OCI-LY3 (cell line): ENCODE measurements around the gene AFF1.
"Not testable (repeated sequence)": the region's sequence is repeated elsewhere in the genome, so short reads cannot be mapped to it uniquely, and the experiment has no call there.

Experiments
- H2AFZ ChIP-seq: fragments of 200-600, 300-600 bp; shearing (Covaris generic); 2 replicates; pipeline ENCODE4 v1.6.0; 2014; ENCODE audit warnings: antibody characterized with exemption, low read depth, low read length
- H3K27ac ChIP-seq: fragments of 200-600, 300-600 bp; sonication (generic); 2 replicates; pipeline ENCODE4 v1.5.1; 2014; ENCODE audit warnings: mild to moderate bottlenecking, low read length, moderate library complexity, mixed read lengths
- H3K27me3 ChIP-seq: fragments of 200-600, 300-600 bp; sonication (generic); 2 replicates; pipeline ENCODE4 v1.6.1; 2014; ENCODE audit warnings: low read depth, low read length, mixed read lengths
- H3K36me3 ChIP-seq: fragments of 200-600, 300-600 bp; sonication (generic); replicated peaks from 2 replicates; pipeline ENCODE3; 2014; ENCODE audit warnings: low read depth, low read length, mixed read lengths
- H3K4me1 ChIP-seq: fragments of 300-600, 200-600 bp; sonication (generic); 2 replicates; pipeline ENCODE4 v1.6.1; 2014; ENCODE audit warnings: low read length, mixed read lengths
- H3K4me2 ChIP-seq: fragments of 200-600, 300-600 bp; sonication (generic); 2 replicates; pipeline ENCODE4 v1.6.1; 2014; ENCODE audit warnings: low read length, mixed read lengths
- H3K4me3 ChIP-seq: fragments of 300-600, 200-600 bp; sonication (generic); 2 replicates; pipeline ENCODE4 v1.5.1; 2014; ENCODE audit warnings: antibody characterized with exemption, mild to moderate bottlenecking, low read length, moderate library complexity
- H3K79me2 ChIP-seq: fragments of 300-600, 200-600 bp; shearing (Covaris generic); 2 replicates; pipeline ENCODE4 v1.6.1; 2014; ENCODE audit warnings: mild to moderate bottlenecking, low read length, mixed read lengths
- H3K9ac ChIP-seq: fragments of 300-600, 200-600 bp; shearing (Covaris generic); 2 replicates; pipeline ENCODE4 v1.6.0; 2014; ENCODE audit warnings: mild to moderate bottlenecking, low read length, moderate library complexity
- H3K9me3 ChIP-seq: fragments of 200-600, 300-600 bp; shearing (Covaris generic); 2 replicates; pipeline ENCODE4 v1.6.1; 2014; ENCODE audit warnings: low read length, mixed read lengths; ENCODE audit not compliant: insufficient read depth
- H4K20me1 ChIP-seq: fragments of 200-600, 300-600 bp; sonication (generic); 2 replicates; pipeline ENCODE4 v1.6.1; 2016; ENCODE audit warnings: low read length, mixed read lengths; ENCODE audit not compliant: insufficient read depth
- EZH2phosphoT487 ChIP-seq: fragments of 200-600 bp; shearing (Covaris generic); IDR thresholded peaks from 2 replicates; pipeline ENCODE4 v1.6.1; 2018; ENCODE audit warnings: antibody characterized with exemption, mixed run types, low read depth
- TF ChIP-seq, protein P1 (sequence below): fragments of 200-600, 300-600 bp; sonication (generic); IDR thresholded peaks from 2 replicates; pipeline ENCODE4 v1.5.1; 2014; ENCODE audit warnings: antibody characterized with exemption, low read length, low read depth

AFF1 gene

DNA sequence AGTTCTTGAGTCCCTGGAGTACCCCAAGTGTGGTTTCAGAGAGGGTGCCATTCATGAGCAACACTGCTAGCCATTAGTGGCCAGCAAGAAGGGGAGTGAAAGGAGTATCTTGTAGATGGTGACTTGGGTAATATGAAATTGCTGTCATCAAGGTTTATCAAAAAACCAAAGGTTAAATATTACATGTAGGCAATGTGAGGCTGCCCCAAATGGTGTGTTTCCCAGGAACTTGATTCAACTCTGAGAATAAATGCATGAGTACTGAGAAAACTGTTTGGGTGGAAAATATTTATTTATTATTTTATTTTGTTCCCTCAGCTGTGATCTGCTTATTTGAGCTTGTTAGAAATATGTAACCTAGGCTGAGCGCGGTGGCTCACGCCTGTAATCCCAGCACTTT lies 55.7 kb downstream of the AFF1 start:
- Histone ChIP-seq H3K27ac (no peak overlapping the region), H3K9me3 (no peaks in the 10 kb centered on the region), H3K4me2 (no peak overlapping the region), H3K27me3 (no peaks in the 10 kb centered on the region), H3K79me2 (peaks cover 4% of the 10 kb centered on the region), H2AFZ (no peak overlapping the region), H3K36me3 (peaks cover 3% of the 10 kb centered on the region), H3K4me3 (no peak overlapping the region), H3K9ac (no peak overlapping the region), H4K20me1 (no peaks in the 10 kb centered on the region), H3K4me1 (no peaks in the 10 kb centered on the region)
- TF ChIP-seq, protein P1, sequence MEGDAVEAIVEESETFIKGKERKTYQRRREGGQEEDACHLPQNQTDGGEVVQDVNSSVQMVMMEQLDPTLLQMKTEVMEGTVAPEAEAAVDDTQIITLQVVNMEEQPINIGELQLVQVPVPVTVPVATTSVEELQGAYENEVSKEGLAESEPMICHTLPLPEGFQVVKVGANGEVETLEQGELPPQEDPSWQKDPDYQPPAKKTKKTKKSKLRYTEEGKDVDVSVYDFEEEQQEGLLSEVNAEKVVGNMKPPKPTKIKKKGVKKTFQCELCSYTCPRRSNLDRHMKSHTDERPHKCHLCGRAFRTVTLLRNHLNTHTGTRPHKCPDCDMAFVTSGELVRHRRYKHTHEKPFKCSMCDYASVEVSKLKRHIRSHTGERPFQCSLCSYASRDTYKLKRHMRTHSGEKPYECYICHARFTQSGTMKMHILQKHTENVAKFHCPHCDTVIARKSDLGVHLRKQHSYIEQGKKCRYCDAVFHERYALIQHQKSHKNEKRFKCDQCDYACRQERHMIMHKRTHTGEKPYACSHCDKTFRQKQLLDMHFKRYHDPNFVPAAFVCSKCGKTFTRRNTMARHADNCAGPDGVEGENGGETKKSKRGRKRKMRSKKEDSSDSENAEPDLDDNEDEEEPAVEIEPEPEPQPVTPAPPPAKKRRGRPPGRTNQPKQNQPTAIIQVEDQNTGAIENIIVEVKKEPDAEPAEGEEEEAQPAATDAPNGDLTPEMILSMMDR: no peak
- no peak for TF ChIP-seq EZH2phosphoT487

DNA sequence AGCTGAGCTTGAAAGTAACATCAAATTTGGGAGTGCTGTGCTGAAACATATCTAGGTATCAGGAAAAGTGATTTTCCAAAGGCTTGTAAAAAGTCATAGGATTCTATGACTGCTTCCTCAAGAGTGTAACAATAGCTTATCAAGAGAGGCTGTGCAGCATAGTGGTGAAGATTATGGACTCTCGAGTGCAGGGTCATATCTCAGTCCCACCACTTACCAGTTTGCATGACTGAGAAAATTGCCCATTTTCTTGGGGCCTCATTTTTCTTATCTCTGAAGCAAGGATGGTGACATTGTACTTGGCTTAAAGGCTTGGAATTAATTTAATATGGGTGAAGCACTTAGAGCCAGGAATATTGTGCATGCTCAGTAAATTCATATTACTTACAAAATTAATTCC lies 57.2 kb downstream of the AFF1 start:
- Histone ChIP-seq H3K79me2 (peaks cover 4% of the 10 kb centered on the region), H3K4me1 (no peaks in the 10 kb centered on the region), H2AFZ (no peak overlapping the region), H3K4me3 (no peak overlapping the region), H3K36me3 (peaks cover 3% of the 10 kb centered on the region), H3K9me3 (no peaks in the 10 kb centered on the region), H4K20me1 (no peaks in the 10 kb centered on the region), H3K27ac (no peak overlapping the region), H3K27me3 (no peaks in the 10 kb centered on the region), H3K9ac (no peak overlapping the region), H3K4me2 (no peak overlapping the region)
- TF ChIP-seq, protein P1: no peak
- no peak for TF ChIP-seq EZH2phosphoT487

DNA sequence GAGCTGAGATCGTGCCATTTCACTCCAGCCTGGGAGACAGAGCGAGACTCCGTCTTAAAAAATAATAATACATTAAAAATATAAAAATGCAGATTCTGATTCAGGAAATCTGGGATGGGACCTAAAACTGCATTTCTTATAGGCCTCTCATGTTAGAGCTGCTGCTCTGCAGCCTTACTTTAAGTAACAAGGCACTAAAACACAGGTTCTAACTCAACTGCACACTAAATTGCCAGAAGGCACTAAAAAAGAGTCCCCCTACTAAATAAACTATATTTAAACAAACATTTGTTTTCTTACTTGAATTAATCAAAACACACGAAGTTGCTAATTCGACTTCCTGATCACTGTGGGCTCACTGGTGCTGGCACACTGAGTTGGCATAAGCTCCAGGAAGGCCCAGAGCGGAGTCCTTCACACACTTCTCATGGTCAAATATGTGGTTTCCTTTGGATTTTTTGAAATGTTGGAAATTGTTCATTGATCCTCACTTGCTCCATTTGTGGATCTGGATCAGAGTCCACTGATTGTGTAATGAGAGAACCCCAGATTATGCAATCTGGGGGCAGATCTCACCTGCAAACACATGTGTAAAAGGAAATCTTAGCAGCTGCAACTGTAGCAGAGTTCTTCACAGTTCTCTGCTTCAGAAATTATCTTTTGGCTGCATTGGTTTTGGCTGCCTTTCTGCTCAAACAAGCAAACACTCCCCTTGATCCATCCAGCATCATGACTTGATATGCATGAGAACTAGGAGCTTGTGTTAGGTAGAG lies 59.3 kb downstream of the AFF1 start:
- H3K4me3 ChIP-seq: no peak overlapping the region
- H3K4me1 ChIP-seq: peaks cover 17% of the 10 kb centered on the region
- no peaks in the 10 kb centered on the region for H3K9me3 ChIP-seq
- no peak for TF ChIP-seq EZH2phosphoT487
- TF ChIP-seq, protein P1: no peak
- peaks cover 4% of the 10 kb centered on the region for H3K79me2 ChIP-seq
- no peaks in the 10 kb centered on the region for H3K27me3 ChIP-seq
- no peak overlapping the region for H3K9ac ChIP-seq
- no peak overlapping the region for H3K27ac ChIP-seq
- no peaks in the 10 kb centered on the region for H4K20me1 ChIP-seq
- H2AFZ ChIP-seq: no peak overlapping the region
- no peaks in the 10 kb centered on the region for H3K36me3 ChIP-seq
- H3K4me2 ChIP-seq: no peak overlapping the region

DNA sequence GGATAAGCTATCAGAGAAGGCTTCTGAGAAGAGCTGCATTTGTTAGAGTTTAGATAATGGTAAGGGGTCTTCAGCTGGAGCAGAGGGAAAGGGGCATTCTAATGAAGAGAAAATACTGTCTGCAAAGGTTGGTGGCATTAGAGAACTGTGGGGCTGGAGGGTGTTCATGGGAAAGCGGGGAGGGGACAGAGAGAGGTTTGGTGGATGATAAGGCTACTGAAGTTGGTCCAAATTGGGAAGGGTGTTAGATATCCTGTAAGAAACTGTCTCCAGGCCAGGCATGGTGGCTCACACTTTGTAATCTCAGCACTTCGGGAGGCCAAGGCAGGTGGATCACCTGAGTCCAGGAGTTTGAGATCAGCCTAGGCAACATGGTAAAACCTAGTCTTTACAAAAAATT lies 59.9 kb downstream of the AFF1 start:
- H3K4me3 ChIP-seq: no peak overlapping the region
- no peak overlapping the region for H3K9ac ChIP-seq
- H3K36me3 ChIP-seq: no peaks in the 10 kb centered on the region
- H2AFZ ChIP-seq: no peak overlapping the region
- TF ChIP-seq, protein P1: no peak
- TF ChIP-seq EZH2phosphoT487: no peak
- H3K79me2 ChIP-seq: peaks cover 4% of the 10 kb centered on the region
- no peak overlapping the region for H3K4me2 ChIP-seq
- H3K27ac ChIP-seq: no peak overlapping the region
- no peaks in the 10 kb centered on the region for H4K20me1 ChIP-seq
- H3K27me3 ChIP-seq: no peaks in the 10 kb centered on the region
- no peaks in the 10 kb centered on the region for H3K9me3 ChIP-seq
- peaks cover 17% of the 10 kb centered on the region for H3K4me1 ChIP-seq

DNA sequence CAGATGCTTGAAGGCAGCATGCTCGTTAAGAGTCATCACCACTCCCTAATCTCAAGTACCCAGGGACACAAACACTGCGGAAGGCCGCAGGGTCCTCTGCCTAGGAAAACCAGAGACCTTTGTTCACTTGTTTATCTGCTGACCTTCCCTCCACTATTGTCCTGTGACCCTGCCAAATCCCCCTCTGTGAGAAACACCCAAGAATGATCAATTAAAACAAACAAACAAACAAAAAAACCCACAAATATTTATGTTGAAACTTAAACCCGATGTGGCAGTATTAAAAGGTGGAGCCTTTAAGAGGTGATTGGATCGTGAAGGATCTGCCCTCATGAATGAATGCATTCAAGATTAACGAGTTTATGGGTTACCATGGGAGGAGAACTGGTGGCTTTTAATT lies 61.7 kb downstream of the AFF1 start:
- not testable (repeated sequence) for H3K79me2 ChIP-seq, H3K9me3 ChIP-seq, H2AFZ ChIP-seq, H3K4me2 ChIP-seq, H3K36me3 ChIP-seq, H3K9ac ChIP-seq, H3K27ac ChIP-seq, H4K20me1 ChIP-seq, H3K4me3 ChIP-seq, H3K27me3 ChIP-seq
- peaks cover 17% of the 10 kb centered on the region for H3K4me1 ChIP-seq
